OCI-LY1 (cell line): ENCODE measurements around the gene TMEM151A.
A peak's percentile ranks its signal among the peaks of the same experiment; 100 is the strongest.
"Not testable (repeated sequence)": the region's sequence is repeated elsewhere in the genome, so short reads cannot be mapped to it uniquely, and the experiment has no call there.

Experiments used
- H2AFZ ChIP-seq: fragments of 200-600 bp; sonication (generic), shearing (Covaris generic); 2 replicates; pipeline ENCODE4 v1.6.0; 2014; ENCODE audit warnings: antibody characterized with exemption, mild to moderate bottlenecking, low read length
- H3F3A ChIP-seq: fragments of 200-600 bp; sonication (generic), shearing (Covaris generic); 2 replicates; pipeline ENCODE4 v1.6.0; 2014; ENCODE audit warnings: mild to moderate bottlenecking, antibody characterized with exemption, low read length, moderate library complexity; ENCODE audit not compliant: insufficient read depth
- H3K27ac ChIP-seq: fragments of 200-600 bp; sonication (generic); 2 replicates; pipeline ENCODE4 v1.5.1; 2014; ENCODE audit warnings: low read length, mixed run types, mild to moderate bottlenecking, low read depth; ENCODE audit not compliant: poor library complexity, severe bottlenecking
- H3K27me3 ChIP-seq: fragments of 200-600 bp; sonication (generic); 2 replicates; pipeline ENCODE4 v1.6.0; 2014; ENCODE audit warnings: antibody characterized with exemption, mild to moderate bottlenecking, low read length, moderate library complexity; ENCODE audit not compliant: insufficient read depth
- H3K36me3 ChIP-seq: fragments of 200-600 bp; sonication (generic); 2 replicates; pipeline ENCODE4 v1.6.1; 2014; ENCODE audit warnings: mild to moderate bottlenecking, antibody characterized with exemption, low read length, moderate library complexity, mixed read lengths; ENCODE audit not compliant: insufficient read depth
- H3K4me1 ChIP-seq: fragments of 200-600 bp; sonication (generic); 2 replicates; pipeline ENCODE4 v1.5.1; 2014; ENCODE audit warnings: mild to moderate bottlenecking, low read length, moderate library complexity; ENCODE audit not compliant: insufficient read depth, severe bottlenecking
- H3K4me2 ChIP-seq: fragments of 200-600 bp; sonication (generic), shearing (Covaris generic); 2 replicates; pipeline ENCODE4 v1.6.1; 2014; ENCODE audit warnings: low read length
- H3K4me3 ChIP-seq: fragments of 200-600 bp; sonication (generic); 2 replicates; pipeline ENCODE4 v1.5.1; 2014; ENCODE audit warnings: low read length, low read depth, mild to moderate bottlenecking, mixed read lengths; ENCODE audit not compliant: poor library complexity, severe bottlenecking
- H3K79me2 ChIP-seq: fragments of 200-600 bp; shearing (Covaris generic); 2 replicates; pipeline ENCODE4 v1.6.1; 2016; ENCODE audit warnings: mixed run types, low read length, mixed read lengths; ENCODE audit not compliant: insufficient read depth
- H3K9ac ChIP-seq: fragments of 200-600 bp; sonication (generic), shearing (Covaris generic); 2 replicates; pipeline ENCODE4 v1.6.1; 2014; ENCODE audit warnings: mild to moderate bottlenecking, low read length, mixed read lengths
- H3K9me2 ChIP-seq: fragments of 200-600 bp; sonication (generic), shearing (Covaris generic); 2 replicates; pipeline ENCODE4 v1.6.1; 2014; ENCODE audit warnings: low read depth, mild to moderate bottlenecking, low read length, mixed read lengths
- H3K9me3 ChIP-seq: fragments of 200-600 bp; shearing (Covaris generic); 2 replicates; pipeline ENCODE4 v1.6.1; 2014; ENCODE audit warnings: low read length, mixed read lengths
- H4K20me1 ChIP-seq: fragments of 200-600 bp; sonication (generic), shearing (Covaris generic); 2 replicates; pipeline ENCODE4 v1.6.0; 2016; ENCODE audit warnings: mild to moderate bottlenecking, low read length; ENCODE audit not compliant: insufficient read depth
- CTCF ChIP-seq: fragments of 200-600 bp; sonication (generic), shearing (Covaris generic); IDR thresholded peaks from 2 replicates; pipeline ENCODE4 v1.5.1; 2017; ENCODE audit warnings: mild to moderate bottlenecking, antibody characterized with exemption, low read length, moderate library complexity, mixed read lengths
- EZH2 ChIP-seq: fragments of 200-600 bp; sonication (generic), shearing (Covaris generic); IDR thresholded peaks from 2 replicates; pipeline ENCODE4 v1.8.0; 2017; ENCODE audit warnings: borderline replicate concordance, mixed run types, mild to moderate bottlenecking, antibody characterized with exemption, low read length, moderate library complexity, mixed read lengths

The TMEM151A gene

GRCh38 chr11:66274219-66274618, 17.5 kb upstream of the TMEM151A start:
- Histone ChIP-seq H3K36me3 (peaks cover 44% of the 10 kb centered on the region), H4K20me1 (no peaks in the 10 kb centered on the region), H3K79me2 (peaks cover 9% of the 10 kb centered on the region), H3K4me2 (no peak overlapping the region), H2AFZ (no peak overlapping the region), H3K4me3 (no peak overlapping the region), H3K27ac (no peak overlapping the region), H3K9me3 (no peaks in the 10 kb centered on the region), H3K4me1 (peaks cover 14% of the 10 kb centered on the region), H3F3A (no peaks in the 10 kb centered on the region), H3K9ac (no peak overlapping the region), H3K9me2 (no peaks in the 10 kb centered on the region), H3K27me3 (no peaks in the 10 kb centered on the region)
- no peak for TF ChIP-seq EZH2
- no peak for TF ChIP-seq CTCF

DNA sequence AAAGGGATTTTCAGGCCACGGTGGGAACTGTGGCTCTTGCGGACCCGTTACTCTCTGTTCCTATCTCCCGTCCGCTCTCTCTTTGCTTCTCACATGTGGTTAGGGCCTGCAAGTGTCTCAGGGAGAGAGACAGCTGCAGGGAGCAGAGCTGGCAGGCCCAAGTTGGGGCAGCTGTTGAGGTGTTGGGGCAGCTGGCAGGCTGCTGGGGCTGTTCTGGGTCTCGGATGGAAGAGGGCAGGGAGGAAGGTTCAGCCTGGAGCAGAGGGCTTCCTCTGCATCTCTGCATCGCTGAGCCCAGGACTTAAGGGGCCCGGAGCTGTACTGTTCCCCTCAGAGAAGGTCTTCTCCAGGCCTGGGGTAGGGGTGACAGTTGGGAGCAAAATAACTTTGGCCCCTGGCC, 16.3 kb upstream of the TMEM151A start:
- Histone ChIP-seq H3K36me3 (peaks cover 44% of the 10 kb centered on the region), H2AFZ (no peak overlapping the region), H3K79me2 (no peaks in the 10 kb centered on the region), H3K4me2 (no peak overlapping the region), H4K20me1 (no peaks in the 10 kb centered on the region), H3K9me3 (no peaks in the 10 kb centered on the region), H3K9ac (no peak overlapping the region), H3K4me1 (peaks cover 6% of the 10 kb centered on the region), H3K4me3 (no peak overlapping the region), H3K27me3 (no peaks in the 10 kb centered on the region), H3F3A (no peaks in the 10 kb centered on the region), H3K27ac (no peak overlapping the region), H3K9me2 (no peaks in the 10 kb centered on the region)
- TF ChIP-seq EZH2 (no peak), CTCF (no peak)

DNA sequence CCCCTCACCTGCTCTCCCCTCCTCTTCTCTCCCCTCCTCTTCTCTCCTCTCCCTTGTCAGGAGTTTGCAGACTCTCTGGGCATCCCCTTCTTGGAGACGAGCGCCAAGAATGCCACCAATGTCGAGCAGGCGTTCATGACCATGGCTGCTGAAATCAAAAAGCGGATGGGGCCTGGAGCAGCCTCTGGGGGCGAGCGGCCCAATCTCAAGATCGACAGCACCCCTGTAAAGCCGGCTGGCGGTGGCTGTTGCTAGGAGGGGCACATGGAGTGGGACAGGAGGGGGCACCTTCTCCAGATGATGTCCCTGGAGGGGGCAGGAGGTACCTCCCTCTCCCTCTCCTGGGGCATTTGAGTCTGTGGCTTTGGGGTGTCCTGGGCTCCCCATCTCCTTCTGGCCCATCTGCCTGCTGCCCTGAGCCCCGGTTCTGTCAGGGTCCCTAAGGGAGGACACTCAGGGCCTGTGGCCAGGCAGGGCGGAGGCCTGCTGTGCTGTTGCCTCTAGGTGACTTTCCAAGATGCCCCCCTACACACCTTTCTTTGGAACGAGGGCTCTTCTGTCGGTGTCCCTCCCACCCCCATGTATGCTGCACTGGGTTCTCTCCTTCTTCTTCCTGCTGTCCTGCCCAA, 15.6 kb upstream of the TMEM151A start:
- Histone ChIP-seq H3K36me3 (peaks cover 44% of the 10 kb centered on the region), H3F3A (0 out of 2 replicates have a peak, but pooled peaks cover 2% of the 10 kb centered on the region)
- no peak for TF ChIP-seq EZH2
- TF ChIP-seq CTCF: no peak

GRCh38 chr11:66276619-66277018, 15.1 kb upstream of the TMEM151A start:
- H3F3A ChIP-seq, H2AFZ ChIP-seq, H3K9me3 ChIP-seq, H3K9ac ChIP-seq, H4K20me1 ChIP-seq, H3K79me2 ChIP-seq, H3K9me2 ChIP-seq, H3K4me2 ChIP-seq, H3K27ac ChIP-seq, H3K27me3 ChIP-seq, H3K4me3 ChIP-seq, H3K4me1 ChIP-seq: not testable (repeated sequence)
- H3K36me3 ChIP-seq: peaks cover 44% of the 10 kb centered on the region

More for the DNA sequence above, 15.6 kb upstream of the TMEM151A start:
- H3K4me2 ChIP-seq: no peak overlapping the region
- H3K9me3 ChIP-seq: no peaks in the 10 kb centered on the region
- no peaks in the 10 kb centered on the region for H3K9me2 ChIP-seq
- no peak overlapping the region for H3K27ac ChIP-seq
- no peak overlapping the region for H3K4me3 ChIP-seq
- no peaks in the 10 kb centered on the region for H3K27me3 ChIP-seq
- no peaks in the 10 kb centered on the region for H3K79me2 ChIP-seq
- H3K9ac ChIP-seq: no peak overlapping the region
- no peak overlapping the region for H2AFZ ChIP-seq
- no peaks in the 10 kb centered on the region for H4K20me1 ChIP-seq
- H3K4me1 ChIP-seq: peaks cover 6% of the 10 kb centered on the region

GRCh38 chr11:66277064-66277463, 14.6 kb upstream of the TMEM151A start:
- not testable (repeated sequence) for H3F3A ChIP-seq, H3K27me3 ChIP-seq, H4K20me1 ChIP-seq, H3K27ac ChIP-seq, H2AFZ ChIP-seq, H3K4me1 ChIP-seq, H3K9me2 ChIP-seq, H3K79me2 ChIP-seq, H3K4me3 ChIP-seq, H3K9me3 ChIP-seq, H3K9ac ChIP-seq
- H3K36me3 ChIP-seq: peaks cover 40% of the 10 kb centered on the region
- H3K4me2 ChIP-seq: peak overlapping the region; percentile 61; the same call in 1 of the 2 replicates
